Measurements from ENCODE around the gene MACF1.

The MACF1 gene

GRCh38 chr1:39369565-39369964, 165.1 kb downstream of the MACF1 start:
- H3K4me3 ChIP-seq (ENCODE audit: low read depth, low read length) = no peak overlapping the region
- DNase-seq (ENCODE audit: low read depth) = no peak
- no peak for TF ChIP-seq MAX (IDR thresholded peaks at IDR 0.05; ENCODE audit: low read depth, low read length)
- no peak for TF ChIP-seq MYC (IDR thresholded peaks at IDR 0.05; ENCODE audit: low read depth, low read length)
- no peak for TF ChIP-seq CTCF (IDR thresholded peaks at IDR 0.05; ENCODE audit: low read depth, low read length)
- TF ChIP-seq POLR2A (IDR thresholded peaks at IDR 0.05; ENCODE audit: extremely low read depth, insufficient read length) = no peak

- no peak overlapping the region for H3K4me3 ChIP-seq (ENCODE audit: low read depth, low read length)
- no peak for DNase-seq (ENCODE audit: low read depth)
- TF ChIP-seq MYC (IDR thresholded peaks at IDR 0.05; ENCODE audit: low read depth, low read length) = no peak
- TF ChIP-seq MAX (IDR thresholded peaks at IDR 0.05; ENCODE audit: low read depth, low read length) = no peak
- TF ChIP-seq POLR2A (IDR thresholded peaks at IDR 0.05; ENCODE audit: extremely low read depth, insufficient read length) = no peak
- no peak for TF ChIP-seq CTCF (IDR thresholded peaks at IDR 0.05; ENCODE audit: low read depth, low read length)
Measured at GRCh38 chr1:39370602-39371001, 166.1 kb downstream of the MACF1 start.

GRCh38 chr1:39372105-39372504, 167.6 kb downstream of the MACF1 start:
- no peak for DNase-seq (ENCODE audit: low read depth)
- no peak for TF ChIP-seq MAX (IDR thresholded peaks at IDR 0.05; ENCODE audit: low read depth, low read length)
- no peak for TF ChIP-seq CTCF (IDR thresholded peaks at IDR 0.05; ENCODE audit: low read depth, low read length)
- no peak for TF ChIP-seq POLR2A (IDR thresholded peaks at IDR 0.05; ENCODE audit: extremely low read depth, insufficient read length)
- TF ChIP-seq MYC (IDR thresholded peaks at IDR 0.05; ENCODE audit: low read depth, low read length) = no peak
- H3K4me3 ChIP-seq (ENCODE audit: low read depth, low read length) = no peak overlapping the region

GRCh38 chr1:39376656-39377055, 172.2 kb downstream of the MACF1 start:
- no peak for DNase-seq (ENCODE audit: low read depth)
- no peak overlapping the region for H3K4me3 ChIP-seq (ENCODE audit: low read depth, low read length)
- TF ChIP-seq MAX (IDR thresholded peaks at IDR 0.05; ENCODE audit: low read depth, low read length) (no peak), MYC (IDR thresholded peaks at IDR 0.05; ENCODE audit: low read depth, low read length) (no peak), POLR2A (IDR thresholded peaks at IDR 0.05; ENCODE audit: extremely low read depth, insufficient read length) (no peak), CTCF (IDR thresholded peaks at IDR 0.05; ENCODE audit: low read depth, low read length) (no peak)

GRCh38 chr1:39378377-39378776, 173.9 kb downstream of the MACF1 start:
- H3K4me3 ChIP-seq (ENCODE audit: low read depth, low read length) = no peak overlapping the region
- DNase-seq (ENCODE audit: low read depth) = peak; percentile 7
- TF ChIP-seq POLR2A (IDR thresholded peaks at IDR 0.05; ENCODE audit: extremely low read depth, insufficient read length) = no peak
- TF ChIP-seq CTCF (IDR thresholded peaks at IDR 0.05; ENCODE audit: low read depth, low read length) = peak; percentile 23
- no peak for TF ChIP-seq MYC (IDR thresholded peaks at IDR 0.05; ENCODE audit: low read depth, low read length)
- no peak for TF ChIP-seq MAX (IDR thresholded peaks at IDR 0.05; ENCODE audit: low read depth, low read length)

- TF ChIP-seq POLR2A (IDR thresholded peaks at IDR 0.05; ENCODE audit: extremely low read depth, insufficient read length) (no peak), CTCF (IDR thresholded peaks at IDR 0.05; ENCODE audit: low read depth, low read length) (no peak), MYC (IDR thresholded peaks at IDR 0.05; ENCODE audit: low read depth, low read length) (no peak), MAX (IDR thresholded peaks at IDR 0.05; ENCODE audit: low read depth, low read length) (no peak)
- peak; percentile 4 for DNase-seq (ENCODE audit: low read depth)
- H3K4me3 ChIP-seq (ENCODE audit: low read depth, low read length) = no peak overlapping the region
Measured at GRCh38 chr1:39379187-39379586, 174.7 kb downstream of the MACF1 start.

All from NB4 (cell line).